ENCODE results near the gene SPOCK1. TPM values are rescaled to one million over a fixed set of nuclear protein-coding genes. Genes with fewer than 3 reads are reported as not detected.

SPOCK1 gene
- total and polyA plus RNA-seq, 9 of the 15 experiments (the other 6 are each of a cell fraction or from before 2014, with no cell fraction given): 0.01 to 0.35 (median 0.04) TPM; not detected in 6

DNA sequence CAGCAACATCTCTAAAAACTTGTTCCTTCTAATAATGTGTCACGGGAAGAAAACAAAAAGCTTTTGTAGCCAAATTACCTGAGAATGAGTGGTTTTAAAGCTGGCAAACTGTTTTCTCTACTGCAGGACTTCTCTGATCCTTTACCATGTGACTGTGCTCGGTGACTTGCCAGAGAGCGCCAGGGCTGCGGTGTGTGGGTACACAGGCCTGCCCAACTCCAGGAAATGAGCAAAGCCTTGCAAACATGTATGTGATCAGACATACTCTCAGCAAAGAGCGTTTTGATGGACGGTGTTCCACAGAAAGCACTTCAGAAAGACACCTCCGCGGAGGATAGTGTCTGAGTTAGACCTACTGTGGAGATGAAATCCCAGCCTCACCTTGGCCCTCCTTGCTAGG is 157.3 kb downstream of the SPOCK1 start:
- Histone ChIP-seq H2AFZ (ENCODE audit: low read depth, low read length) (no peak overlapping the region), H3K27ac (ENCODE audit: extremely low read depth, low read depth, low read length) (no peak overlapping the region), H3K4me1 (replicated peaks in 1 of 2; ENCODE audit: control insufficient read depth in 2 of 2, insufficient read depth in 2 of 2, low read length in 2 of 2) (no peaks in the 10 kb centered on the region), H3K9me1 (ENCODE audit: control insufficient read depth, insufficient read depth, low read length) (no peaks in the 10 kb centered on the region), H3K27me3 (ENCODE audit: control insufficient read depth in 2 of 2, insufficient read depth in 2 of 2, low read length in 2 of 2) (no peaks in the 10 kb centered on the region; a peak in 1 of 5 replicates), H3K36me3 (ENCODE audit: control insufficient read depth, insufficient read depth, low read length) (no peaks in the 10 kb centered on the region), H3K9me3 (replicated peaks; ENCODE audit: control insufficient read depth, insufficient read depth, low read depth, low read length) (no peaks in the 10 kb centered on the region), H3K4me3 (no peak overlapping the region), H3K4me2 (ENCODE audit: insufficient read depth, low read length) (no peak overlapping the region), H4K20me1 (replicated peaks; ENCODE audit: control insufficient read depth, insufficient read depth, low read length) (no peaks in the 10 kb centered on the region), H3K9ac (ENCODE audit: insufficient read depth in 1 of 2, low read depth in 2 of 2, low read length in 2 of 2) (no peak overlapping the region), H3K79me2 (ENCODE audit: control insufficient read depth, insufficient read depth, low read length) (no peaks in the 10 kb centered on the region)
- in situ Hi-C loops (cut with MboI): no loop called here
- DNase-seq (ENCODE audit: extremely low read depth in 1 of 4, low spot score in 3 of 4): no peak
- CTCF ChIA-PET (ENCODE audit: low intra/inter-chr PET ratio): no interaction called here
- no peak for TF ChIP-seq FOXM1 (IDR thresholded peaks at IDR 0.05; ENCODE audit: low read depth)
- no peak for TF ChIP-seq FOXM1 (CRISPR knock-in tag; IDR thresholded peaks at IDR 0.05; ENCODE audit: low read depth)
- TF ChIP-seq, protein P1, sequence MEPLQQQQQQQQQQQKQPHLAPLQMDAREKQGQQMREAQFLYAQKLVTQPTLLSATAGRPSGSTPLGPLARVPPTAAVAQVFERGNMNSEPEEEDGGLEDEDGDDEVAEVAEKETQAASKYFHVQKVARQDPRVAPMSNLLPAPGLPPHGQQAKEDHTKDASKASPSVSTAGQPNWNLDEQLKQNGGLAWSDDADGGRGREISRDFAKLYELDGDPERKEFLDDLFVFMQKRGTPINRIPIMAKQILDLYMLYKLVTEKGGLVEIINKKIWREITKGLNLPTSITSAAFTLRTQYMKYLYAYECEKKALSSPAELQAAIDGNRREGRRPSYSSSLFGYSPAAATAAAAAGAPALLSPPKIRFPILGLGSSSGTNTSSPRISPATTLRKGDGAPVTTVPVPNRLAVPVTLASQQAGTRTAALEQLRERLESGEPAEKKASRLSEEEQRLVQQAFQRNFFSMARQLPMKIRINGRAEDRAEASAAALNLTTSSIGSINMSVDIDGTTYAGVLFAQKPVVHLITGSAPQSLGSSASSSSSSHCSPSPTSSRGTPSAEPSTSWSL (CRISPR knock-in tag; IDR thresholded peaks at IDR 0.05; ENCODE audit: borderline replicate concordance): no peak
- no peak for TF ChIP-seq NFE2L1 (tag; IDR thresholded peaks at IDR 0.05; ENCODE audit: borderline replicate concordance, low read depth)
- TF ChIP-seq KAT2B (IDR thresholded peaks at IDR 0.05; ENCODE audit: low read depth, low read length): no peak
- no peak for TF ChIP-seq PRMT5 (CRISPR knock-in tag; IDR thresholded peaks at IDR 0.05)
- TF ChIP-seq CCNT2 (IDR thresholded peaks at IDR 0.05; ENCODE audit: borderline replicate concordance, extremely low read depth, insufficient read length, low read depth, low read length): no peak
- no peak for TF ChIP-seq MED1 (CRISPR knock-in tag; IDR thresholded peaks at IDR 0.05; ENCODE audit: borderline replicate concordance)
- TF ChIP-seq MBD2 (IDR thresholded peaks at IDR 0.05; ENCODE audit: borderline replicate concordance, low read depth): no peak
- TF ChIP-seq ZNF41 (CRISPR knock-in tag; conservative IDR thresholded peaks at IDR 0.05): no peak
- no peak for TF ChIP-seq TAF1 (IDR thresholded peaks at IDR 0.05; ENCODE audit: control insufficient read depth, extremely low read depth, insufficient read depth, low read length, severe bottlenecking)
- no peak for TF ChIP-seq FOS (IDR thresholded peaks at IDR 0.05; ENCODE audit: extremely low read depth, insufficient read length)
- TF ChIP-seq RFX1 (IDR thresholded peaks at IDR 0.05): no peak
- intact Hi-C loops (cut with micrococcal nuclease): no loop called here
- 2% methylated on average over 8 of the region's 8 CpGs for WGBS (ENCODE audit: insufficient coverage, low coverage, missing lambda C conversion rate)
- no peak for FAIRE-seq
- ATAC-seq: no peak
- BruUV-seq (replicated peaks): no TSS peak
- POLR2A ChIA-PET: no interaction called here
